ENCODE results near the gene LRCH4.
"Not testable (repeated sequence)": the region's sequence is repeated elsewhere in the genome, so short reads cannot be mapped to it uniquely, and the experiment has no call there.

Gene LRCH4

GRCh38 chr7:100567031-100567730 is 18.7 kb downstream of the LRCH4 start:
- DNase-seq: no peak

GRCh38 chr7:100566018-100566531 is 19.9 kb downstream of the LRCH4 start:
- no peak for DNase-seq

- no peak for DNase-seq
Measured at GRCh38 chr7:100565133-100565571, 20.8 kb downstream of the LRCH4 start.

- DNase-seq: not testable (repeated sequence)
Measured at GRCh38 chr7:100564405-100564804, 21.5 kb downstream of the LRCH4 start.

GRCh38 chr7:100563809-100564400 is 22.0 kb downstream of the LRCH4 start:
- peak; percentile 27 for DNase-seq

- DNase-seq: no peak
Measured at GRCh38 chr7:100563100-100563564, 22.8 kb downstream of the LRCH4 start.

GRCh38 chr7:100562195-100563099 is 23.5 kb downstream of the LRCH4 start:
- DNase-seq: no peak

GRCh38 chr7:100561491-100562194 is 24.3 kb downstream of the LRCH4 start:
- DNase-seq: no peak

- DNase-seq: no peak
Measured at GRCh38 chr7:100559127-100559526, 26.8 kb downstream of the LRCH4 start.

- no peak for DNase-seq
Measured at GRCh38 chr7:100556541-100556940, 29.4 kb downstream of the LRCH4 start.

GRCh38 chr7:100555701-100556100 is 30.2 kb downstream of the LRCH4 start:
- no peak for DNase-seq

- DNase-seq: no peak
Measured at GRCh38 chr7:100553032-100553431, 32.9 kb downstream of the LRCH4 start.

GRCh38 chr7:100552532-100552931 is 33.4 kb downstream of the LRCH4 start:
- DNase-seq: no peak

GRCh38 chr7:100548446-100548845 is 37.5 kb downstream of the LRCH4 start:
- not testable (repeated sequence) for DNase-seq

- peak; percentile 37 for DNase-seq
Measured at GRCh38 chr7:100547872-100548271, 38.1 kb downstream of the LRCH4 start.

- peak; percentile 92 for DNase-seq
Measured at GRCh38 chr7:100546926-100547800, 38.8 kb downstream of the LRCH4 start.

- DNase-seq: peak; percentile 48
Measured at GRCh38 chr7:100546129-100546925, 39.6 kb downstream of the LRCH4 start.

GRCh38 chr7:100545360-100546128 is 40.4 kb downstream of the LRCH4 start:
- no peak for DNase-seq

- DNase-seq: no peak
Measured at GRCh38 chr7:100544967-100545359, 41.0 kb downstream of the LRCH4 start.

- DNase-seq: no peak
Measured at GRCh38 chr7:100544386-100544785, 41.5 kb downstream of the LRCH4 start.
